ENCODE data around the gene RFT1. TPM values are rescaled to one million over a fixed set of nuclear protein-coding genes. Genes with fewer than 3 reads are reported as not detected.

The RFT1 gene
- total and polyA plus RNA-seq, 2 of the 13 experiments (the other 11 are each of a cell fraction or from before 2014, with no cell fraction given) = 23.2 to 37.0 TPM

DNA sequence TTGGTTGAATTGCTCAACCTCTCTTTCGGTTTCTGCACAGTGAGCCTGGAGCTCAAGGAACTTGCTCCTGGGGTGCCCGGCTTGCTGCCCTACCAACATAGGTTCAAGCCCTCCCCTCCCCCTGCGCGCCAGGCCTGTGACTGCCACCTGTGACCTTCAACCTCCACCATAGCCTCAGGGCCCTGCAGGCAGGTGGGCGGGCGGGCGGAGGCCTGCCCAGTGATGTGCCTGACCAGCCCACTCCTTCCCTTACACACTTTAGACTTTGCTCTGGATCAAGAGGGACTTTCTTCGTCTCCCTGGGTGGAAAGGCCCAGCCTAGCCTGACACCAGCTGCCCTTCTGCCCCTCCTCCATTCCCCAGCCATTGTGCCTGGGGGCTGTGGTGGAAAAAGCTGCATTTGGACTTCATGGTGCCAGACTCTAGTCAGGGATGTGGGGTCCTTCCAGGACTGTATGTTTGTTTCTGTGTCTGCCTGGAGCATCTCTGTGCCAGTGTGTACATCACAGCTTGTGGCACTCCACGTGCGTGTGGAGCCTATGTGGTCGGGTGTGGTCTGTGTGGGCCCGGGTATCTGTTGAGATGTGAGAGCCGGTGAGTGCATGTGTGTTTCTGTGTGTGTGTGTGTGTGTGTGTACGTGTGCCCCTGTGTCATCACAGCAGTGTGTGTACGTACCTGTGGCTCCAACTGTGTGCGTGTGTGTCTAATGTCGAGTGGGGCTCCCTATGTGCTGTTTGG lies 40.3 kb upstream of the RFT1 start (continued):
- TF ChIP-seq, protein P1, sequence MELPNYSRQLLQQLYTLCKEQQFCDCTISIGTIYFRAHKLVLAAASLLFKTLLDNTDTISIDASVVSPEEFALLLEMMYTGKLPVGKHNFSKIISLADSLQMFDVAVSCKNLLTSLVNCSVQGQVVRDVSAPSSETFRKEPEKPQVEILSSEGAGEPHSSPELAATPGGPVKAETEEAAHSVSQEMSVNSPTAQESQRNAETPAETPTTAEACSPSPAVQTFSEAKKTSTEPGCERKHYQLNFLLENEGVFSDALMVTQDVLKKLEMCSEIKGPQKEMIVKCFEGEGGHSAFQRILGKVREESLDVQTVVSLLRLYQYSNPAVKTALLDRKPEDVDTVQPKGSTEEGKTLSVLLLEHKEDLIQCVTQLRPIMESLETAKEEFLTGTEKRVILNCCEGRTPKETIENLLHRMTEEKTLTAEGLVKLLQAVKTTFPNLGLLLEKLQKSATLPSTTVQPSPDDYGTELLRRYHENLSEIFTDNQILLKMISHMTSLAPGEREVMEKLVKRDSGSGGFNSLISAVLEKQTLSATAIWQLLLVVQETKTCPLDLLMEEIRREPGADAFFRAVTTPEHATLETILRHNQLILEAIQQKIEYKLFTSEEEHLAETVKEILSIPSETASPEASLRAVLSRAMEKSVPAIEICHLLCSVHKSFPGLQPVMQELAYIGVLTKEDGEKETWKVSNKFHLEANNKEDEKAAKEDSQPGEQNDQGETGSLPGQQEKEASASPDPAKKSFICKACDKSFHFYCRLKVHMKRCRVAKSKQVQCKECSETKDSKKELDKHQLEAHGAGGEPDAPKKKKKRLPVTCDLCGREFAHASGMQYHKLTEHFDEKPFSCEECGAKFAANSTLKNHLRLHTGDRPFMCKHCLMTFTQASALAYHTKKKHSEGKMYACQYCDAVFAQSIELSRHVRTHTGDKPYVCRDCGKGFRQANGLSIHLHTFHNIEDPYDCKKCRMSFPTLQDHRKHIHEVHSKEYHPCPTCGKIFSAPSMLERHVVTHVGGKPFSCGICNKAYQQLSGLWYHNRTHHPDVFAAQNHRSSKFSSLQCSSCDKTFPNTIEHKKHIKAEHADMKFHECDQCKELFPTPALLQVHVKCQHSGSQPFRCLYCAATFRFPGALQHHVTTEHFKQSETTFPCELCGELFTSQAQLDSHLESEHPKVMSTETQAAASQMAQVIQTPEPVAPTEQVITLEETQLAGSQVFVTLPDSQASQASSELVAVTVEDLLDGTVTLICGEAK (IDR thresholded peaks at IDR 0.05) = no peak
- TF ChIP-seq, protein P1 (CRISPR knock-in tag; IDR thresholded peaks at IDR 0.05) = no peak
- TF ChIP-seq EEA1 (CRISPR knock-in tag; IDR thresholded peaks at IDR 0.05; ENCODE audit: borderline replicate concordance) (no peak), ZNF251 (CRISPR knock-in tag; IDR thresholded peaks at IDR 0.05) (no peak), SMC3 (IDR thresholded peaks at IDR 0.05; ENCODE audit: low read length) (no peak), ZNF619 (CRISPR knock-in tag; IDR thresholded peaks at IDR 0.05) (peak; percentile 20; the same call in 1 of the 2 replicates), ZBTB8A (CRISPR knock-in tag; IDR thresholded peaks at IDR 0.05; ENCODE audit: borderline replicate concordance, low read depth) (no peak), HOXA7 (CRISPR knock-in tag; IDR thresholded peaks at IDR 0.05) (no peak), ZBTB21 (CRISPR knock-in tag; IDR thresholded peaks at IDR 0.05) (no peak), IRF2 (CRISPR knock-in tag; IDR thresholded peaks at IDR 0.05) (peak; percentile 66; the same call in 1 of the 2 replicates), ZFP41 (CRISPR knock-in tag; IDR thresholded peaks at IDR 0.05; ENCODE audit: borderline replicate concordance) (no peak), NR2C2 (CRISPR knock-in tag; IDR thresholded peaks at IDR 0.05; ENCODE audit: borderline replicate concordance) (peak; percentile 95), ZNF839 (CRISPR knock-in tag; IDR thresholded peaks at IDR 0.05; ENCODE audit: borderline replicate concordance) (no peak), NFKB2 (CRISPR knock-in tag; IDR thresholded peaks at IDR 0.05; ENCODE audit: borderline replicate concordance) (no peak), ZNF644 (CRISPR knock-in tag; IDR thresholded peaks at IDR 0.05; ENCODE audit: low read depth) (no peak), HNRNPLL (IDR thresholded peaks at IDR 0.05; ENCODE audit: low read depth, low read length, poor library complexity, severe bottlenecking) (peak; percentile 34), TOPORS (CRISPR knock-in tag; IDR thresholded peaks at IDR 0.05) (no peak), FOXA1 (IDR thresholded peaks at IDR 0.05) (no peak), FOXA1 (CRISPR knock-in tag; IDR thresholded peaks at IDR 0.05) (peak; percentile 2; the same call in 1 of the 2 replicates), MBNL3 (CRISPR knock-in tag; conservative IDR thresholded peaks at IDR 0.05) (no peak), FOXA3 (CRISPR knock-in tag; IDR thresholded peaks at IDR 0.05) (peak; percentile 43)
- TF ChIP-seq, protein P2, sequence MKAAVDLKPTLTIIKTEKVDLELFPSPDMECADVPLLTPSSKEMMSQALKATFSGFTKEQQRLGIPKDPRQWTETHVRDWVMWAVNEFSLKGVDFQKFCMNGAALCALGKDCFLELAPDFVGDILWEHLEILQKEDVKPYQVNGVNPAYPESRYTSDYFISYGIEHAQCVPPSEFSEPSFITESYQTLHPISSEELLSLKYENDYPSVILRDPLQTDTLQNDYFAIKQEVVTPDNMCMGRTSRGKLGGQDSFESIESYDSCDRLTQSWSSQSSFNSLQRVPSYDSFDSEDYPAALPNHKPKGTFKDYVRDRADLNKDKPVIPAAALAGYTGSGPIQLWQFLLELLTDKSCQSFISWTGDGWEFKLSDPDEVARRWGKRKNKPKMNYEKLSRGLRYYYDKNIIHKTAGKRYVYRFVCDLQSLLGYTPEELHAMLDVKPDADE (CRISPR knock-in tag; IDR thresholded peaks at IDR 0.05) = no peak
